Fibroblast of gingiva (primary cell): Measurements from ENCODE around the gene SEC31A.

Experiments
- DNase-seq: peaks from one replicate; pipeline ENCODE4 v3.0.0-alpha.2; 2011; ENCODE audit warnings: low read depth

The SEC31A gene

GRCh38 chr4:82790060-82790660 is 100.8 kb downstream of the SEC31A start:
- DNase-seq = no peak

DNA sequence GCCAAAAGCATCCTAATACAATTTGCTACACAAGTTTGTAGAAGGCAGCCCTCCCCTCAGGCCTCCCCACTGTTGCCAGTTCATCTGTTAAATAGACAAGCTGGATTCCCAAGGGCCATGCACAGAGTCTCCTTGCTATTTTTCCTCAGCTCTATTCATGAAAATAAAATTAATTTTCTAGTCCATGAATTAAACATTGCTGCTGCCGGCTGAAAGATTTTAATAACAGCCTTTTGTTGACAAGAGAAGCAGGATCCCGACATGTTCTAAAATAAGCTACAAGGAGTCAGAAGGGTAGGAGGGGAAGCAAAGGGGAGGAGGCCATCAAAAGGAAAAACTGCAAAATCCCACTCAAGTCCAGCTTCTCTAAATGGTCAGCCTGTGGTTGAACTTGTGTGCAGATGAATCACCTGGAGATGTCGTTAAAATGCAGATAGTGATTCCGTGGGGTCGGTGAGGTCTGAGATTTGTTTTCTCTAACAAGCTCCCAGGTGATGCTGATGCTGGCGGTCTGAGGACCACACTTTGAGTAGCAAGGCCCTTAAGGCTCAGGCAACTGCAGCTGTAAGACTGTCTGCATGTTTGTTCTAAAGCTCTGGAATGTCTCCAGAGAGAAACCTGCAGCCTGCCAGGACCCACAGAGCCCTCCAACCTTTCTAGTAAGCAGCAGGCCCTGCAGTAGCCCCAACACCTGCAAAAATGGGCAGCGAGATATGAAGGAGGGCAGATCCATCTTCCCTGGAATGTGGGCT is 101.8 kb downstream of the SEC31A start:
- DNase-seq = no peak

- no peak for DNase-seq
Measured at GRCh38 chr4:82787342-82787741, 103.6 kb downstream of the SEC31A start.

DNA sequence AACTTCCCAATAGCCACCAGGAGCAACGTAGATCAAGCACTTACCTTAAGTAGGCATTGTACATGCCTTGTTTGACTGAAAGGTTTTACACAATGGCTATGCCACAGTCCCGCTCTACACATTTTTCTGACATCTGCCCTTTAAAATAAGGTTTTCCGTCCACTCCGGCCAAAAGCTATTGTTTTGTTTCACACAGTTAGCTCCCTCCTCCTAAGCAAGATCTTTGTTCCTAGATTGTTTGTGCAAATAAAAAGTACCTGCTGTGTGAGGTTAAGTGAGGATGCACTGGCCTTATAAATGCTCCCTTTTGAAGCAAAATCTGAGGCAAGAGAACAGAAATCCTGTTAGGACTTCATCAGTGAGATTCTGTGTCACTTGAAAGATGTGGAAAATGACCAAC is 104.1 kb downstream of the SEC31A start:
- DNase-seq = no peak

GRCh38 chr4:82785611-82786400 is 105.1 kb downstream of the SEC31A start:
- peak; percentile 70 for DNase-seq

DNA sequence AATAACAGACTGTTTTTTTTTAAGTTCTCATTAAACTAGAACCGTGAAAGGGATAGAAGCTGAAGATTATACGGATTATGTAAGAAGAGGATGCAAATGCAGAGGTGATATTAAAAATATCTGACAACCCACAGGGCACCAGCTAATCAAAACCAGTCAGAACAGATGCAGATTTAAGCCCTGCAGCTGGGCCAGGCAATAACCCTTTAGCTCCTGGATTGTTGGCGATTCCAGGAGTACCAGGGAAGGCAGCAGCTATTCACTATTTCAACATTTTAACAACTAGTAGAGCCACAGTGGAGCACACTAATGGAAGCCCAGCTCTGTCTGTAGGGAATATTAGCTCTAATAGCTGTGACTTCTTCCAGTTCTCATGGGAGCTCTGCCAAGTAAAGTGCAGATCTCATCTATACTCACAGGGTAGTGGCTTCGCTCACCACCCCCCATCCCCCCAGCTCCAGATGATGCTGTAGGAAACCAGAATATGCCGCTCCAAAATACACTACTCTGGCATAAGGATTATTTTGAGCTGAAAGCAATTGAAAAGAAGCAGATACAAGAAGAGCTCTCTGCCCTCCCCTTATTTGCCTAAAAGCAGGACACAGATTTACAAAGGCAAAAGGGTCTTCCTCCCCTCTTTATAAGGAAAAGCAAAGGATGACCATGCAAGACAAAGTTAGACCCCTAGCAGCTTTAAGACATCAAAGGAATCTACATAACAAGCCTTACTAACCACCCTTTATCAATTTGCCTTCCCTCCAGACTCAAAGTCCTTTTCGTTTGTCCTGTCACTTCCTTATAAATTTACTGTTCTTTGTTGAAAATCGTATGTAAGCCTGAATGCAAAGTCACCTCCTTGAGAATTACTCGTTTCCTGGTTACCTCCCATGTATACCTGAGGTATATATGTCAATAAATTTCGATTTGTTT is 106.0 kb downstream of the SEC31A start:
- no peak for DNase-seq

GRCh38 chr4:82782626-82783345 is 108.2 kb downstream of the SEC31A start:
- no peak for DNase-seq

DNA sequence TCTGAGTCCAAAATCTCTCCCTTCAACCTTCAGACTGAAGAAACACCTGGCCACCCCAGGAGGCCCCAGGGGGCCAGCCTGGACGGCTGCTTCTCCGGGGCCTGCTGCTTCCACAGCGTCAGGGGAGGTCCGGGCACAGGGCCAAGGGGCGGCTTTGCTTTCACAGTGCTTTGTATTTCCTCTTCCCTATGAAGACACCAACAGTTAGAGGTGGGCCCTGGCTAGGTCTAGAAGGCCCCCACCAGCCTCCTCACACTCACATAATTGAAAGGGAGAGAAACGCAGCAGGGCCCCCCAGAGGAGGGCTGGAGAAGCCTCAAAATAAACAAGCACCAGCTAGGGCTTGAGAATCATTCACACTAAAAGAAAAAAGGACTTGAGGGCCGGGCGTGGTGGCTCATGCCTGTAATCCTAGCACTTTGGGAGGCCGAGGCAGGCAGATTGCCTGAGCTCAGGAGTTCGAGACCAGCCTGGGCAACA is 110.2 kb downstream of the SEC31A start:
- peak; percentile 27 for DNase-seq

DNA sequence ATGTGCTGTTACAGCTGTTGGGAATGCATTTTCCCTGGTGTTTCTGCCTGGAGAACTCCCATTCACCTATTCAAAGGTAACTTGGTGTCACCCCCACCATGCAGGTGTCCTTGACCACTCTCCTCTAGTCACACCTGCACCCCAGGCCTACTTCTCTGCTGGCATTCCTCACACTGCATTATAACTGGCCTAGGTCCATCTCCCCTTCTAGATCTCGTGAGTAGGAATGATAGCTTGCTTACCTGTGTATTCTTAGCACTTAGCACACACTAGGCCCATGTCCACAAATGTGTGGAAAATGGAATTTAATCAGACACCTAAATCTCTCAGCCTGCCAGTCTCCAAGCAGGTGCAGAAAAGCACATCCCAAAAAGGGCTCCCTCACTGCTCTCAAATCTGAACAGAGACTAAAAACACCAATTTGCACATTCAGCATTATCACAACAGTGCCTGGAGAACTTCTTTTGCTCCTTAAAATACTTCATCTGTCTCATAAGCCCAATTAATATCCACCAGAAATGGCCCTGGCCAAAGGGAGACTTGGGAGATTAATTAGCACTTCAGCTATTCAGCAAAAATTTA is 110.7 kb downstream of the SEC31A start:
- DNase-seq = no peak

DNA sequence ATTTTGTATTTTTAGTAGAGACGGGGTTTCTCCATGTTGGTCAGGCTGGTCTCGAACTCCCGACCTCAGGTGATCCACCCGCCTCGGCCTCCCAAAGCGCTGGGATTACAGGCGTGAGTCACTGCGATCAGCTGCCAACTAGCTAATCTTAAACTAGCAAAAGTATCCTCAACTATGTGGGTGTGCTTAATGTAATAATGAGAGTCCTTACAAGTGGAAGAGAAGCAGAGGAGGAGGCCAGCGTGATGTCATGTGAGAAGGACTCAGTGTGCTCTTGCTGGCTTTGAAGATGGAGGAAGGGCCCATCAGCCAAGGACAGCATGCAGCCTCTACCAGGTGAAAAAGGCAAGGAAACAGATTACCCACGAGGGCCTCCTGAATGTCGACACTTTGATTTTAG is 111.9 kb downstream of the SEC31A start:
- no peak for DNase-seq

GRCh38 chr4:82777857-82778525 is 113.0 kb downstream of the SEC31A start:
- no peak for DNase-seq

GRCh38 chr4:82776925-82777542 is 113.9 kb downstream of the SEC31A start:
- DNase-seq = peak; percentile 52

GRCh38 chr4:82775243-82775642 is 115.7 kb downstream of the SEC31A start:
- DNase-seq = no peak

- DNase-seq = no peak
Measured at GRCh38 chr4:82774711-82775171, 116.2 kb downstream of the SEC31A start.

DNA sequence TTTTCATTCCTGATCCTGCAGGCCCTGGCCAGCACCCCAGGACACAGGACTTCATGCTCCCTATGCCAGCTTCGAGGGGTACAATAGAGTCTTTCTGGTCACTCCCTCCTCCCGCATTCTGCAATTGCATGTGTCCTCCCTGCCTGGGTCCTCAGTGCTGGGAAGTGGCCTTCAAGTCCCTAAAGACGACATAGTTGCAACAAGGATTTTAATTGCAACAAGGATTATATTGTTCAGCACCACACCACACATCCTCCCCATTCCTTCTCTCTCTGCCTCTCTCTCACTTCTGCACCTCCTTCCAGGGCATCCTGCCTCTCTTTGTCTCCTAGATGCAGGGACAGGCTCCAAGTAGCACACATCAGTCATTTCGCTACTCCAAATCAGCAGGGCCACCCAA is 117.9 kb downstream of the SEC31A start:
- DNase-seq = no peak

- no peak for DNase-seq
Measured at GRCh38 chr4:82770607-82771006, 120.3 kb downstream of the SEC31A start.
